IPS-NIHi7 (cell line): ENCODE data around the gene CTBP2.

Experiments
- DNase-seq: peaks from one replicate; pipeline ENCODE4 v3.0.0; 2012; ENCODE audit warnings: mixed read lengths; ENCODE audit errors: extremely low spot score

Gene CTBP2

GRCh38 chr10:125159932-125160855, at the start of gene CTBP2:
Gene CTBP2, minus strand, starts transcription at chr10:125160563.
- DNase-seq = peak; percentile 54

GRCh38 chr10:125209591-125210355, 49.4 kb upstream of the CTBP2 start:
- DNase-seq = no peak

GRCh38 chr10:125208854-125209565, 48.6 kb upstream of the CTBP2 start:
- no peak for DNase-seq

DNA sequence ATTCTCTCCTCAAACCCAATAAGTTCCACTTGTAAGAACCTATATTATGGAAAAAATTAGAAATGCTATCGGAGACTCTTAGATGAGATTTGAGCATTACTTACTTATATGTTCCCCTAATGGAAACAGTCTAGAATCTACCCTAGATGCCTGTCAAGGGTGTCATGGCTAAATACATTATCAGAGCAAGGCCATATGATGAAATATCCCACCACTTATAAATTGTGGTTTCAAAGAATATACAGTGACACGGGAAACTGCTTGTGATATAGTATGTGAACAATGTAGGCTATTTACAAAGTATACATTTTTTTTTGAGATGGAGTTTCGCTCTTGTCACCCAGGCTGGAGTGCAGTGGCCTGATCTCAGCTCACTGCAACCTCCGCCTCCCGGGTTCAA, 46.3 kb upstream of the CTBP2 start:
- DNase-seq = no peak

DNA sequence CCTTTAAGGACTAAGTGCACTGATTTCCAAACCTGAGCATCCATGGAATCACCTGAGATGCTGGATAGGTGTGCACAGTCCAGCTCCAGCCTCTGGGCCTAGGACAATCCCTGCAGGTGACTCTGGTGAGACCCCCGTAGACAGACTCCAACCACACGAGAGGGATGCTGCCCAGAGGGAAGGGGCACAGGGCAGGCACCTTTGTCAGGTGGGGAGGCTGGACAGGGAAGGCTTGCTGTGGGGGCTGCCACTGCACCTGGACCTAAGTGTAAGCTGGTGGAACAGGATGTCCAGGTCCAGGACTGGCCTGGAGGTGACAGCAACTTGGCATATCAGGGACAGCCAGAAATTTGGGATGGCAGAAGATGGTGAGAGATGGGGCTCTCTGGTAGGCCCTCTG, 45.1 kb upstream of the CTBP2 start:
- DNase-seq = no peak

- no peak for DNase-seq
Measured at GRCh38 chr10:125204400-125204799, 44.0 kb upstream of the CTBP2 start.

GRCh38 chr10:125203186-125203800, 42.9 kb upstream of the CTBP2 start:
- no peak for DNase-seq

DNA sequence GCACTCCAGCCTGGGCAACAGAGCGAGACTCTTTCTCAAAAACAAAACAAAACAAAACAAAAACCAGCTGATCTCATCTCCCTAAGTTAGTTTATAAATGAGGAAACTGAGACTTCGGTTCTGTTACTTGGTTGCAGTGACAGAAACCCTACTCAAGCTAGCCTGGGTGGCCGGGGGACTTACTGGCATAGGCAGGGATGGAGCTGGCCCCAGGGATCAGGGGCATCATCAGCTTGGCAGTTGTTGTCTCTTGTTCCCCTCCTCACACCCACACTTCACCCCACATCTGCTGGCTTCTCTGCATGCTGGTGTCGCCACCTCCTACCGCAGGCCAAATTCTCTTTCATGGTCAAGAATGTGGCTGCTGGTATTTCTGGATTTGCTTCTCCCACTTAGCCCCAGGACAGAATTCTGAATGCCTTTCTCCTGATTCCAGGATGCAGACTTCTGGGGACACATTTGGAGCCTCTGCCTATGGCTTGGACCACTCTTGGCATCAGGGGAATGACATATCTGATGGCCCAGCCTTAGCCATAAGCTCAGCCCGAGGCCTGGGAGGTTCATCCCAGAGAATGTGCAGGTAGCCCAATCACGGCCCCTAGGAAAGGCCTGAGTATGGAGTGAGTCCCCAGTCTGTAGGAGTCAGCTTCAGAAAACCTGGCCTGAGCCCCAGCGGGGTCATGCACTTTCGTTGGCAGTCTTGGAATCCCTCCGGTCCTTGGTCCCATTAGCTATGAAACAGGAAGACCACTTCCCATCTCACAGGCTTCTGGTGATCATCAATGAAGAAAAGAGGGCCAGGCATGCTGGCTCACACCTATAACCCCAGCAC, 41.6 kb upstream of the CTBP2 start:
- no peak for DNase-seq

GRCh38 chr10:125201108-125201524, 40.8 kb upstream of the CTBP2 start:
- DNase-seq = no peak

- no peak for DNase-seq
Measured at GRCh38 chr10:125200396-125200795, 40.0 kb upstream of the CTBP2 start.

GRCh38 chr10:125199270-125199669, 38.9 kb upstream of the CTBP2 start:
- no peak for DNase-seq

- DNase-seq = no peak
Measured at GRCh38 chr10:125194814-125195213, 34.5 kb upstream of the CTBP2 start.

DNA sequence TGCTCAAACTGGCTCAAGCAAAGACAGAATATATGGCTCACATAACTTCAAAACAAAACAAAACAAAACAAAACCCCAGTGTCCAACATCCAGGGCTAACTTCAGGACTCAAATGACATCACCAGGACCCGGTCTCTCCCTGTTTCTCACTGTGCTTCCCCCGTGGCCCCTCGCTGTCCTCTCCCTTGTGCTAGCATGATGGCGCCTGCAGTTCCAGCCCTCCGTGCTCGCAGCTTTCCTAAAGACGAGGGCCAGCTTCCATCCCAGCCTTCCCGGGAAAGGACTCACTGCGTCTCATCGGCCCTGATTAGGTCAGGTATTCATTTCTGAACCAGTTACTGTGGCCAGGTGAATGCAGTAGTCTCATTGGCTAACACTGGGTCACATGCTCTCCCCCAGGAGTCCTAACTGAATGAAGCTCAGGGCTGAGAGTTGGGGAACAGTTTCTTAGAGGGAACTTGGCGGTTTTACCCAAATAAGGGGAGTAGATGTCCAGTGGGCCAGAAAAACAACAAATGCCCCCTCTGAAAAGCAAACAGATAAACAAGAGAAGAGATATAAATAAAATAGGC, 33.0 kb upstream of the CTBP2 start:
- no peak for DNase-seq

GRCh38 chr10:125192620-125193019, 32.3 kb upstream of the CTBP2 start:
- no peak for DNase-seq

- DNase-seq = no peak
Measured at GRCh38 chr10:125192005-125192404, 31.6 kb upstream of the CTBP2 start.

- DNase-seq = no peak
Measured at GRCh38 chr10:125190946-125191345, 30.6 kb upstream of the CTBP2 start.

GRCh38 chr10:125190414-125190813, 30.1 kb upstream of the CTBP2 start:
- no peak for DNase-seq

DNA sequence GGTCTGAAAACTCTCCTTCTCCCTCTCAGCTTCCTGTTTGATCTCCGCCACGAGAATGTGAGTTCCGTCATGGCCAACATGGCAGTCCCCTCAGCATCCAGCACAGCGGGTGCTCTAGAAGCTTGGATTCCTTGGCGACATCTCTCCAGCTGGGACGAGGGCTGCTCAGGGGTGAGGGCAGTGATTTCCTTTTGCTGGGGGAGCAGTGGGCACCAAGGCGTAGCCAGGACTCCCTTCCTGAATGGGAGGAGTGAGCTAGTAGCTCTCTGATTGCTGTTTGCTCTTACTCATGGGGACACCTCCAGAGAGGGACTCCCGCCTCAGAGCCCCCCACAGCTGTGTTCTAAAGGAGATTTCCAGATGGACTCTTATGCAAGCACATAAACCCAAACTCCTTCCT, 28.8 kb upstream of the CTBP2 start:
- DNase-seq = no peak

- no peak for DNase-seq
Measured at GRCh38 chr10:125187238-125188194, 27.2 kb upstream of the CTBP2 start.
